Measurements from ENCODE around the gene PEX10. TPM values are rescaled to one million over a fixed set of nuclear protein-coding genes. Genes with fewer than 3 reads are reported as not detected.

The PEX10 gene
- total RNA-seq, 4 donors from 2014 or later = 27.6 to 44.7 (median 37.8) TPM

DNA sequence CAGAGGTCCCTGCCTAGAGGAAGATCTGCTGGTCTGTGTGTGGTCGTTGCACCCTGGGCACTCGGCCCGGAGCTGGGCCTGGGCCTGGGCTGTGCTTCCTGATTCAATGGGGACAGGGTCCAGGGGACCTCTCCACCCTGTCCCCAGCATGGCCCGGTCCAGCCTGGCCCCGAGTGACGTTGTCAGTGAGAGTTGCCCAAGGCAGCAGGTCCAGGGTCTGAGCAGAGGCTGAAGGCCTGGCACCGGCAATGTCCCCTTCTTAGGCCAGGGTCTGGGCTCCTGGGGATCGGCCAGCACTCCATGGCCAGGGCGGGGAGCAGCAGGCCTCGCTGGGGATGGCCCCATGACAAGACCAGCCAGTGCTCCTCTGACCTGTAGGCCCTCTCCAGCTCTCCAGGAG lies 15.6 kb upstream of the PEX10 start:
- DNase-seq (ENCODE audit: low spot score in 2 of 2) = no peak
- no peak overlapping the region for H3K27ac ChIP-seq
- peaks cover 0 to 82% of the 10 kb centered on the region in 2 donors for H3K27me3 ChIP-seq
- WGBS, 2 donors = 78 to 80% methylated on average over 1 to 7 of the region's 10 CpGs
- H3K4me1 ChIP-seq = no peaks in the 10 kb centered on the region
- TF ChIP-seq, protein P1, sequence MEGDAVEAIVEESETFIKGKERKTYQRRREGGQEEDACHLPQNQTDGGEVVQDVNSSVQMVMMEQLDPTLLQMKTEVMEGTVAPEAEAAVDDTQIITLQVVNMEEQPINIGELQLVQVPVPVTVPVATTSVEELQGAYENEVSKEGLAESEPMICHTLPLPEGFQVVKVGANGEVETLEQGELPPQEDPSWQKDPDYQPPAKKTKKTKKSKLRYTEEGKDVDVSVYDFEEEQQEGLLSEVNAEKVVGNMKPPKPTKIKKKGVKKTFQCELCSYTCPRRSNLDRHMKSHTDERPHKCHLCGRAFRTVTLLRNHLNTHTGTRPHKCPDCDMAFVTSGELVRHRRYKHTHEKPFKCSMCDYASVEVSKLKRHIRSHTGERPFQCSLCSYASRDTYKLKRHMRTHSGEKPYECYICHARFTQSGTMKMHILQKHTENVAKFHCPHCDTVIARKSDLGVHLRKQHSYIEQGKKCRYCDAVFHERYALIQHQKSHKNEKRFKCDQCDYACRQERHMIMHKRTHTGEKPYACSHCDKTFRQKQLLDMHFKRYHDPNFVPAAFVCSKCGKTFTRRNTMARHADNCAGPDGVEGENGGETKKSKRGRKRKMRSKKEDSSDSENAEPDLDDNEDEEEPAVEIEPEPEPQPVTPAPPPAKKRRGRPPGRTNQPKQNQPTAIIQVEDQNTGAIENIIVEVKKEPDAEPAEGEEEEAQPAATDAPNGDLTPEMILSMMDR (IDR thresholded peaks at IDR 0.05) = no peak
- TF ChIP-seq EP300 (IDR thresholded peaks at IDR 0.05) (no peak), POLR2A (IDR thresholded peaks at IDR 0.05) (no peak)
- H3K36me3 ChIP-seq = no peaks in the 10 kb centered on the region
- no peak overlapping the region for H3K4me3 ChIP-seq
- peaks cover 0 to 19% (median 0%) of the 10 kb centered on the region in 4 donors for H3K9me3 ChIP-seq

DNA sequence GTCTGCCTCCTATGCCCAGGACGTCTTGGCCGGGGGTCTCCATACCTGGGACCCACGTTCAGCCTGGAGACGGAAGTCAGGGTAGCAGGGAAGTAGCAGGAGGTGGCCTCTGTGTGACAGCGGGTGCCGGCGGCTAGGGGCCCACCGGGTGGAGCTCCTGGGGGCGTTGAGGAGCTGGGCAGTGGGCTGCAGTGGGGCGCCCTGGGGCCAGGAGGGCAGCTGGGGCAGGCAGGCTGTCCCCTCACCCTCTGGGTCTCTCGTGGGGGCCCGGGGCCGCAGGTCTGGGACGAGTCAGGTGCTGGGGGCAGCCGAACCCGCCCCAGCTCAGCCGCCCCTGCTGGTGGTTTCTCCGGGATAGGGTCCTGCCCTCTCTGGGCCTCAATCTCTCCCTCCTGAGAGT lies 14.7 kb upstream of the PEX10 start:
- H3K27me3 ChIP-seq = peaks cover 0 to 82% of the 10 kb centered on the region in 2 donors
- H3K36me3 ChIP-seq = no peaks in the 10 kb centered on the region
- H3K4me1 ChIP-seq = no peaks in the 10 kb centered on the region
- no peak overlapping the region for H3K27ac ChIP-seq
- no peak for DNase-seq (ENCODE audit: low spot score in 2 of 2)
- H3K9me3 ChIP-seq = peaks cover 0 to 28% (median 0%) of the 10 kb centered on the region in 4 donors
- WGBS, 2 donors = 81 to 83% methylated on average over 16 to 18 of the region's 18 CpGs
- H3K4me3 ChIP-seq = no peak overlapping the region
- TF ChIP-seq EP300 (IDR thresholded peaks at IDR 0.05) = no peak
- TF ChIP-seq POLR2A (IDR thresholded peaks at IDR 0.05) = no peak
- TF ChIP-seq, protein P1 (IDR thresholded peaks at IDR 0.05) = no peak

DNA sequence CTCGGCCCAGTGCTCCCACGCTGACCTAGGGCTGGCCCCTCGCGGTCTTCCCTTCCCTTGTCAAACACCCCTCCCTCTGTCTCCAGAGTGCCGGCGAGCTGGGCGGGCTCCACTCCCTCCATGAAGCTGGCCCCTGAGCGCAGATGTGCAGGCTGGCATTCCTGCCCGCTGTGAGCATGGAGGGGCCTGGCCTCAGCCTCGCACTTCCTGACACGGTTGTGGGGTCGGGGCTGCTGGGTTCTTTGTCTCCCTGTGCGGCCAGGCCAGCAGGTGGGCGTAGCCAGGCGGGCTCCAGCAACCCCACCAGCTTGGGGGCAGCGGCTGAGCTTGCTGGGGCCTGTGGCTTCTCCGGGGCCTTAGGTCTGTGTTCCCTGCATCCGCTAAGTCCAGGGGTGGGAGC lies 14.2 kb upstream of the PEX10 start:
- Histone ChIP-seq H3K36me3 (no peaks in the 10 kb centered on the region), H3K27me3 (peaks cover 0 to 82% of the 10 kb centered on the region in 2 donors), H3K4me1 (no peaks in the 10 kb centered on the region), H3K4me3 (no peak overlapping the region), H3K27ac (no peak overlapping the region), H3K9me3 (peaks cover 0 to 29% (median 0%) of the 10 kb centered on the region in 4 donors)
- no peak for DNase-seq (ENCODE audit: low spot score in 2 of 2)
- TF ChIP-seq, protein P1 (IDR thresholded peaks at IDR 0.05) = no peak
- TF ChIP-seq POLR2A (IDR thresholded peaks at IDR 0.05) (no peak), EP300 (IDR thresholded peaks at IDR 0.05) (no peak)
- 40 to 61% methylated on average over 15 to 18 of the region's 18 CpGs for WGBS, 2 donors

DNA sequence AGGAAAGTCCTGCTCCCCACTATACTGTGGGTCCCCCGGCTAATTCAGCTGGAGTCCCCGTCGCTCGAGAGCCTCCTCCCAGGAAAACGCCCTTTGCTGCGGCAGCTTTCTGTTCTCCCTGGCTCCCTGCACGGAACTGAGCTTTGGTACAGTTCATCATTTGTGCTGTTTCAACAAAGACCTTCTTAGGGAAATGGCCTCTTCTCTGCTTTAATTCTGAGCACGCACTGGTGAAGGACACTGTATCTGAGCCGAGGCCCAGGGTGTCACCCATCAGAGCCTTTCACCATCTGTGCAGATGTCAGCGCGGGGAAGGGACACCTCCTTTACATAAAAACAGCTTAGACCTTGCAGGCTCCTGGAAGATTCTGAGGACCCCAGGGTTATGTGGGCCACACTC lies 13.5 kb upstream of the PEX10 start:
- Histone ChIP-seq H3K4me3 (no peak overlapping the region), H3K4me1 (no peaks in the 10 kb centered on the region), H3K27ac (no peak overlapping the region), H3K9me3 (peaks cover 0 to 29% (median 0%) of the 10 kb centered on the region in 4 donors), H3K27me3 (peaks cover 0 to 79% of the 10 kb centered on the region in 2 donors), H3K36me3 (no peaks in the 10 kb centered on the region)
- TF ChIP-seq EP300 (IDR thresholded peaks at IDR 0.05) = no peak
- TF ChIP-seq POLR2A (IDR thresholded peaks at IDR 0.05) = no peak
- TF ChIP-seq, protein P1 (IDR thresholded peaks at IDR 0.05) = no peak
- 56 to 57% methylated on average over 11 of the region's 11 CpGs for WGBS, 2 donors
- DNase-seq (ENCODE audit: low spot score in 2 of 2) = no peak

DNA sequence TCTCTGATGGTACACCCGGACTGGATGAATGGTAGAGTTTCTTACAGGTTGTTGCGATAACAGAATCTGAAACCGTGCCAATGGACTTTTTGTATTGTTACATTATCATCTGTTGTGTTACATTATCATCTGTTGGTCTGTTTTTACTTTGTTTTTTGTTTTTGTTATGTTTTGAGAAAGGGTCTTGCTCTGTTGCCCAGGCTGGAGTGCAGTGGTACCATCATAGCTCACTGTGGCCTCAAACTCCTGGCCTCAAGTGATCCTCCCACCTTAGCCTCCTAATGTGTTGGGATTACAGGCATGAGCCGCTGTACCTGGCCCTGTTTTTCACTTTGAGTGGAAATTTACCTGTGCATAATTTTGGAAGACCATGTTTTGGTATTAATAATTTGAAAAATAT lies 10.2 kb upstream of the PEX10 start:
- DNase-seq (ENCODE audit: low spot score in 2 of 2) = no peak
- TF ChIP-seq, protein P1 (IDR thresholded peaks at IDR 0.05) = no peak
- TF ChIP-seq EP300 (IDR thresholded peaks at IDR 0.05) = no peak
- no peak for TF ChIP-seq POLR2A (IDR thresholded peaks at IDR 0.05)
- Histone ChIP-seq H3K4me3 (no peak overlapping the region), H3K27me3 (peaks cover 0 to 79% of the 10 kb centered on the region in 2 donors), H3K4me1 (no peaks in the 10 kb centered on the region), H3K27ac (no peak overlapping the region), H3K9me3 (peaks cover 0 to 17% (median 0%) of the 10 kb centered on the region in 4 donors), H3K36me3 (no peaks in the 10 kb centered on the region)
- WGBS, 2 donors = 85 to 88% methylated on average over 4 of the region's 4 CpGs
